ENCODE results near the gene RFTN2.
A peak's percentile ranks its signal among the peaks of the same experiment; 100 is the strongest.
"Not testable (repeated sequence)": the region's sequence is repeated elsewhere in the genome, so short reads cannot be mapped to it uniquely, and the experiment has no call there.

Gene RFTN2, protein sequence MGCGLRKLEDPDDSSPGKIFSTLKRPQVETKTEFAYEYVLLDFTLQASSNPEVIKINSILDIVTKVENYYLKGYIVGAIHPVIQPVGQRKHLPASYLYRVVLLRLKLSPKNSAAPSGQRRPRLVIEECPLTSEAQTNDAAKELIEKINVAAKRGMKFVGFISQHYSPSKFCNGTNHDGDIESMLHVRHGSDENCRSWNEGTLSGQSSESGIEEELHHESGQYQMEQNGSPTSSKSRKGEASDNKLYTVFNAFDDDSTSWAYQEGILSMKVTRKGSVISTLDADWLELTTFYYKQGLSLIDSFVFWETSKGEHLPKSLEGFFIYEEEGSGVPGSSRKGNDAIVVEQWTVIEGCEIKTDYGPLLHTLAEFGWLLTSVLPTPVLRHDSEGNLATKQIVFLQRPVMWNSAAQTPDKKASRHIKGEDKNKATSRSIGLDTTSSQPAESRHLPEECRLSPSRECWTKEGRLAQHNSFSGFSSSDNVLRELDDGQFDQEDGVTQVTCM

DNA sequence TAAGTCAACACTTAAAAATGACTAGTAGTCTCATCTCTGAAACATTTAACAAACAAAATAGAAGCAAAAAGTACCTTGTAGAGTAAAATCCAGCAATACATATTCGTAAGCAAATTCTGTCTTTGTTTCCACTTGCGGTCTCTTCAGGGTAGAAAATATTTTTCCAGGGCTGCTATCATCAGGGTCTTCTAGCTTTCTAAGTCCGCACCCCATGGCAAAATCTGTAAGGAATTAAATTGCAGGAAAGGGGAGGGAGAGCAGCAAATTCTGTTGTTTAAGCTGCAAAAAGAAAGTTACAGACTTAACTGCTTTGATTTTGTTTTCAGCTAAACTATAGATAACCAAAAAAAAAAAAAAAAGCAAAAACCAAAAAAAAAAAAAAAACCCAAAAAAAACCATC, at the start of gene RFTN2:
Gene RFTN2, minus strand, starts transcription at position 342 of the 400 bp plus-strand sequence. Its CDS starts 129 bp downstream, at position 213.
- DNase-seq, result no peak

- no peak for DNase-seq
Measured at GRCh38 chr2:197717863-197718262, 42.5 kb upstream of the RFTN2 start.

- DNase-seq, result no peak
Measured at GRCh38 chr2:197713271-197713670, 37.9 kb upstream of the RFTN2 start.

DNA sequence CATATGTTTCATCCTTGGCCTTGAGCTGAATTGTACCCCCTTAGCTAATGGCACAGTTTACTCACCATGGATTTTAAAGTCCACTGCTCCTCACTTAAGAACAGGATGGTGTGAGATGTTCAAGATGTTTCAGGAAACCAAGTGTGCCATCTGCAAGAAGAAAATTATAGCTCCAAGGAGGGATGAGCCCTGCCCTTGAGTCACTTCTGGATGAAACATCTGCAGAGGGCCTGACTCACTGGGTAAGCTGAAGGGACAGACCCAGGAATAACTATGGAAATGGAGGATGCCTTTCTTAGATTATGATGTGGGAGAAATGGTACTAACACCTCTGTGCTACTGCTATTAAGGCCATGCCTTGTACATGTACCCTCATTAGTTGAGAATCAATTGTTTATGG, 36.2 kb upstream of the RFTN2 start:
- no peak for DNase-seq

GRCh38 chr2:197710424-197711042, 35.1 kb upstream of the RFTN2 start:
- DNase-seq, result no peak

DNA sequence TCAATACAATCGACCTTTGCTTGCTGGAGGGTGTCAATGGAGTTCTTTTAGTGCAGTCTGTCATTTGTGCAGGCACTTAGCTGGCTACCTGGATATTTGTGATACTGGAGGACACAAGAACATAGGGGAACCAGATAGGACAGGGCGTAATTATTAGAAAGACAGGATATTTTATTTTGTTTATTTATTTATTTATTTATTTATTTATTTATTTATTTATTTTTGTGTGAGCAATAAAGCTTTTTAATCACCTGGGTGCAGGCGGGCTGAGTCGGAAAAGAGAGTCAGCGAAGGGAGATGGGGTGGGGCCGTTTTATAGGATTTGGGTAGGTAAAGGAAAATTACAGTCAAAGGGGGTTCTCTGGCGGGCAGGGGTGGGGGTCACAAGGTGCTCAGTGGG, 33.8 kb upstream of the RFTN2 start:
- not testable (repeated sequence) for DNase-seq

DNA sequence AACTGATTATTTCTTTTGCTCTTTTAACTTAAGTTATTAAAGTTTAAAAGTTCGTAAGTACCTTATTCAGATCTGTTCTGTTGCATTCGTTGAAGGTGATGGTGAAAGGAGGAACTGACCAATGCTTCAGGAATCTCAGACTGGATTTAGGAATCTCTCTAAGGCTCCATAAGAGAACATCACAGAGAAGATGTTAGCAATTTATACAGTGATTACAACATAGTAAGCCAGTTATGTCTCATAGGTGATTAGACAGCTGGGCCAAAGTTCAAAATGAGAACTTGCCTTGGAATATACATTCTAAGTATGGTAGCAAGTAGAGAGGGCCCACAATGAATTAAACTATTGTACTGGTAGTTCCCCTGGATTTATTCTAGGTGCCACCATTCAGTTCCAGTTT, 32.9 kb upstream of the RFTN2 start:
- no peak for DNase-seq

GRCh38 chr2:197707316-197708213, 32.2 kb upstream of the RFTN2 start:
- no peak for DNase-seq

- no peak for DNase-seq
Measured at GRCh38 chr2:197706839-197707207, 31.4 kb upstream of the RFTN2 start.

DNA sequence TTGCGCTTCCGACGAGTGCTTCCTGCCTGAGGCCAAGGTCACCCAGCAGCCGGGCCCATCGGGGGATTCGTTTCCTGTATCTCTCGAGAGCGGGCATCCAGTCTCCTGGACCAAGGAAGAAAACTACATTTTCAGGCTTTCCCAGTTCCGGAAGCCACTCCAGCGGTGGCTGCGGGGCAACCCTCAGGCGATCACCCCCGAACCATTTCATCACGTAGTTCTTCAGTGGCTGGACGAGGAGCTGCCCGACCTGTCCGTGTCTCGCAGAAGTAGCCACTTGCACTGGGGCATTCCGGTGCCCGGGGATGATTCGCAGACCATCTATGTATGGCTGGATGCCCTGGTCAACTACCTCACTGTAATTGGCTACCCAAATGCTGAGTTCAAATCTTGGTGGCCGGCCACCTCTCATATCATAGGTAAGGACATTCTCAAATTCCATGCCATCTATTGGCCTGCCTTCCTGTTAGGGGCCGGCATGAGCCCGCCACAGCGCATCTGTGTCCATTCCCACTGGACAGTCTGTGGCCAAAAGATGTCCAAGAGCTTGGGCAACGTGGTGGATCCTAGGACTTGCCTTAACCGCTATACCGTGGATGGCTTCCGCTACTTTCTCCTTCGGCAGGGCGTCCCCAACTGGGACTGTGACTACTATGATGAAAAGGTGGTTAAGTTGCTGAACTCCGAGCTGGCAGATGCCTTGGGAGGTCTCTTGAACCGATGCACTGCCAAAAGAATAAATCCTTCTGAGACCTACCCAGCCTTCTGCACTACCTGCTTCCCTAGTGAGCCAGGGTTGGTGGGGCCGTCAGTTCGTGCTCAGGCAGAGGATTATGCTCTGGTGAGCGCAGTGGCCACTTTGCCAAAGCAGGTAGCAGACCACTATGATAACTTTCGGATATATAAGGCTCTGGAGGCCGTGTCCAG, 30.8 kb upstream of the RFTN2 start:
- no peak for DNase-seq

GRCh38 chr2:197705121-197705911, 29.9 kb upstream of the RFTN2 start, which contains the start of gene MARS2:
Gene MARS2 (plus strand): TSS chr2:197705369. CDS start chr2:197705406, 37 bp downstream.
- peak; percentile 83 for DNase-seq

- DNase-seq, result no peak
Measured at GRCh38 chr2:197704434-197705120, 29.2 kb upstream of the RFTN2 start.

- DNase-seq, result no peak
Measured at GRCh38 chr2:197700960-197701359, 25.6 kb upstream of the RFTN2 start.

GRCh38 chr2:197699724-197700123, 24.3 kb upstream of the RFTN2 start:
- not testable (repeated sequence) for DNase-seq

GRCh38 chr2:197696571-197696970, 21.2 kb upstream of the RFTN2 start:
- DNase-seq, result not testable (repeated sequence)

- DNase-seq, result not testable (repeated sequence)
Measured at GRCh38 chr2:197695971-197696370, 20.6 kb upstream of the RFTN2 start.

- not testable (repeated sequence) for DNase-seq
Measured at GRCh38 chr2:197695206-197695605, 19.8 kb upstream of the RFTN2 start.

DNA sequence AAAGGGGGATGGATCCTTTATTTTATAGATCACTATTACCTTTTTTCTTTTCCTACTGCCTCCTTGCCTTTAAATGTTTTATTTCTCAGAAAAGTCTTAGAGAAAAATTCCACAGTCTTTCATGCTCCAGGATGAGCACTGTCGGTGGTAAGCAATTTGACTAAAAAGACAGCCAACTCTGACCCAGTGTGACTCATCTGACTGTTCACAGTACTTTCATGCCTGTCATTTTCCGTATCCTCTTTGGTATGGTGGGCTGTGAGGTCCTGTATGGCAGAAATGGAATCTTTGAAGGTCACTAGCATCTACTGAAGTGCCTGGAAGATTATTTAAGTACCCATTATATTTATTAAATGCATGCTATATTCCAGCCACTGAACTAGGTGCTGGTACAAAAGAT, 2.1 kb upstream of the RFTN2 start:
- no peak for DNase-seq

GRCh38 chr2:197677056-197677455, 1.7 kb upstream of the RFTN2 start:
- no peak for DNase-seq

DNA sequence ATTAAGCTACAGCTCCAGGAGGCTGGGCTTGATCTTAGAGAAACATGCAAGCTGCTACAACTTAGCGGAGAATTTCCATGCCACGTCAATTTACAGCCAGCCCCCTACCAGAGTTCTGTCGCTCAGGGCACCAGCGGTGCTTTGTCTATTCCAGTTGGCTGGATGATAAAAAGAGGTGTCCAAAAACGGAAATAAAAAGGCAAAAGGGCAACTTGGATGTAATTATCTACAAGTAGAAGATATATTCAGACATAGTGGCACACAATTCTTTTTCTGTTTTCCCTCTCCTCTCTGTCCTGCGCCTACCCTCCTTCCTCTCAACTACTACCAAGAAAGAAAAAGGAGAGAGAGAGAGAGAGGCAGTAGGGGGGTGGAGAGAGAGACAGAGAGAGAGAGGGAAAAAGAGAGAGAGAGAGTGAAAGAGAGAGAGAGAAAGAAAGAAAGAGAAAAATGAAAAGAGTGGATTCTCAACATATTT, 363 bp upstream of the RFTN2 start:
- no peak for DNase-seq

Measured in NCI-H1092 (cell line).